GM18526 (cell line): ENCODE results near the gene C20orf204.

Experiments used
- POLR2A ChIP-seq: IDR thresholded peaks from 3 replicates; pipeline ENCODE4 v1.6.1; 2011; ENCODE audit not compliant: insufficient read length; ENCODE audit errors: extremely low read depth

Gene C20orf204

DNA sequence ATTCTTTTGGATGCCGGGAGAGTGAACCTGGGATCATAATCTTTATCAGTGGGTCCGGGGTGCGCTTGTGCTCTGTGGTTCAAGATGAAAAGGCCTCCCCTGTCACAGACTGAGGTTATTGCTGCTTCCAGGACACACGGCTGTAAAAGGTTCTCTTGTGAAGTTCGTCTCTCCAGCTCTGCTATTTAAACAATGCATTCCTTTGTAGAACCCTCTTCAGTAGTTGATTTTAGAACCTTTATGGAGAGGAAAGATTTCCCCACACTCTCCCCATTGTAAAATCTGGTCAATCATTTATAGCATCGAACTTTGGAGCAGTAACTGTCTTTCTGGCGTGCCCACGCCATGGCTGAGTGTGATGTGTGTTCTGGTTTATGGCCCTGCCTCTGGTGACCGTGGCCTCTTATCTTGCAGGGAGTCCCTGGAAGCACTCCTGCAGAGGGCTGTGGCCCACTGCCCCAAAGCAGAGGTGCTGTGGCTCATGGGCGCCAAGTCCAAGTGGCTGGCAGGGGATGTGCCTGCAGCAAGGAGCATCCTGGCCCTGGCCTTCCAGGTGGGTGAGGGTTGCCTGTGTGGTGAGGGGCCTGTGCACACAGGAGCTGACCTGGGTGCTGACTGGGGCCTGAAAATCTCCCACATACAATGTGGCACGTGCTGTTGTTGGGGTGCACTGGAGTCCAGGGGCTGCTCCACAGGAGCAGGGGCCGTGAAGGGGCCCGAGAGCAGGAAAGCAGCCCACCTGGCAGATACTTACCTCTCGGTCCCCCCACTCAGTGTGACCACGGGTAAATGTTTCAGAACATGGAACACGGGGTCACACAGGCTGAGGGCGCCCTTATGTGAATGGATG lies 11.6 kb upstream of the C20orf204 start:
- TF ChIP-seq POLR2A = no peak

- TF ChIP-seq POLR2A = no peak
These were observed 10.7 kb upstream of the C20orf204 start for GRCh38 chr20:64025101-64025825.

- no peak for TF ChIP-seq POLR2A
These were observed 10.1 kb upstream of the C20orf204 start for GRCh38 chr20:64025826-64026412.

GRCh38 chr20:64027981-64028685 lies 7.8 kb upstream of the C20orf204 start:
- no peak for TF ChIP-seq POLR2A

- TF ChIP-seq POLR2A = no peak
These were observed 6.5 kb upstream of the C20orf204 start for GRCh38 chr20:64029293-64030117.

DNA sequence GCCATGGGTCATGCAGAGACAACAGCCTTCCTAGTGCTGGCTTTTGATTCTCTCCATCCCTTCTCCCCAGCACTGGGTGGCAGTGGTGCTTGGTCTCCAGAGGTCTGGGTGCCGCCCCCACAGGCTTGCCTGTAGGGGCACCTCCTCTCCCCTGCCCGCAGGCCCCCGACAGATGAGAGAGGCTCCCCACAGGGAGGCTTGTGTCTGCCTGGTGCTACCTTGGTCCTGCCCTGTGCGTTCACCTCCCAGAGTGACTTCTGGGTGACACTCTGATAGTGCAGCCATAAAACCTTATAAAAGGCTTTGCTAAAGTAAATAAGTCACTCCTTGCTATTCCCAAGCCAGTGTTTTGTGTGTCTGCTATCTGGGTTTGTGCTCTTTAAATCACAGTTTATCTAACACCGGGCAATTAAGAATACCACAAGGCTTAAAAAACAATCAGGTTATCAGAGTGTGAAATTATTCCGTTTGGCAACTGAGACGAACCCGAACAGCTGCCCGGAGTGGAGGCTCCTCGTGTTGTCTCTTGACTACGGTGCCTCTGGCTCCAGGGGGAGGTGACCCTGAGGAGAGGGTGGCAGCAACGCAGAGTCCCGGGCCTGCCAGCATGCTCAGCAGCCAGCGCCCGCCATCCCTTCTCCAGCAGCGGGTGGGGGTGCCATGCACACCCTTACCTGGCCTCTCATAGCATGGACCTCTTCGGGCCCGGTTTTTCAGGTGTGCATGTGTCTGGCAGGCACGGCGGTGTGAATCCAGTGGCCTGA lies 5.4 kb upstream of the C20orf204 start:
- no peak for TF ChIP-seq POLR2A

- TF ChIP-seq POLR2A = no peak
These were observed 4.1 kb upstream of the C20orf204 start for GRCh38 chr20:64031822-64032314.

DNA sequence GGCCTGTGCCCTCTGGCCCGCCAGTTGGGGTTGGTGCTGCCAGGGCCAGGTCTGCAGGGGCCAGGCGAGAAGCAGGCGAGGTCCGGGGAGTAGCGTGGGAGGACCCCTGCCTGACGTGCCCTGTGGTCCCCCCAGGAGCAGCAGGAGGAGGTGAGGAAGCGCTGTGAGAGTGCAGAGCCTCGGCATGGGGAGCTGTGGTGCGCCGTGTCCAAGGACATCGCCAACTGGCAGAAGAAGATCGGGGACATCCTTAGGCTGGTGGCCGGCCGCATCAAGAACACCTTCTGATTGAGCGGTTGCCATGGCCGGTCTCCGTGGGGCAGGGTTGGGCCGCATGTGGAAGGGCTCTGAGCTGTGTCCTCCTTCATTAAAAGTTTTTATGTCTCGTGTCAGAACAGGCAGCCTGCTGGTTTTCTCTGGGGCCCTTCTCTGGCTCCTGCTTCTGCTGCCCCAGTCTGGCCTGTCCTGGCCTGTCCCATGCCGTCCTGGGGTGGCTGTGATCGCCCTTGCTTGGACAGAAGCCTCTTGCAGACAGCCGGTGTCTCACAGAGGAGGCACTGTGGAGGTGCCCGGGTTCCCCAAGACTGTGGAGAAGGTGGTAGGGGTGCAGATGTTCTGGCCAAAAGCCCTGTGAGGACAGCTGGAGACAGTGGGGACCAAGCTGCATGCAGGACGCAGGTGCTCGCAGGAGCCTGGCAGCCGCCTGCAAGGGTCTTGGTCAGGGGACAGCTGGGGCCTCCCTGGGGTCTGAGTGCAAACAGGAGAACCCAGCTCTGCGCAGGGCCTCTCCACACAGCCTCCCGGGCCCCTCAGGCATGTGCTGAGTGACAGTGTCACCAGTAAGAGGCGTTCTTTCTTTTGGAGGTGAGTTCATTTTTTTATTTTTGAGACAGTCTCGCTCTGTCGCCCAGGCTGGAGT lies 3.0 kb upstream of the C20orf204 start:
- no peak for TF ChIP-seq POLR2A

GRCh38 chr20:64033981-64034493 lies 1.9 kb upstream of the C20orf204 start:
- TF ChIP-seq POLR2A = no peak

DNA sequence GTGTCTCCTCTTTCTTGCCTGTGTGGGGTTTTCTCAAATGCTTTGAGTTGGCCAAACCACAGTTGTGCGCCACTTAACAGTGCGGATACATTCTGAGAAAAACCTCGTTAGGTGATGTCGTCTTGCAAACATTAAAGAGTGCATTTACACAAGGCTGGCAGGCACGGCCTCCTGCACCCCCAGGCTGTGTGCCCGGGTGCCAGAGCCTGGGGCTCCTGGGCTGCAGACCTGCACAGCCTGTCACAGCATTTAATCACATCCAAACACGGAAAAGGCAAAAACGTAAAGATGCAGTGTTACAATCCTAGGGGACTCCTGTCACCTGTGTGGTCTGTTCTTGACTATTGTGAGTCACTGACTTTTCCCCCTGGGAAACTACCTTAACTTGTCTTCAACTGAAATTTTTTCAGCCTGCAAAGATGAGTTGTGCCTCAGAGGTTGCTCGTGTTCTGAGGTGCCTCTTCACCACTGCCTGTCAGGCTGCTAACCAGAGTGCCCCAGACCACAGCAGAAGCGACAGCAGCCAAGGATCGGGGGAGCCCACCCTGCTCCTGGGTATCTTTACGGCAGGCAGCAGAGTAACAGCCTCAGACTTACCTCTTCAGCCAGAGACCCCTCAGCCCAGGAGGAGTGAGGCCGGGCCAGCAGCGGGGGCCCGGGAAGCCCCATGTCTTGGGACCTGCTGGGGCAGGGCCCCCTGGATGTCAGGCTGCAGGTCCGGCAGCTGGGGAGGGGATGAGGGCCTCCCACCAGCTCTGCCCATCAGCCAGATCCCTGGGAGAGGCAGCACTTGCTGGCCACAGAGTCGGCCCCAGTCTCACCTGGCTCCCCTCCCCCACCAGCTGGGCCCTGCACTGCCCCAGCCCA lies 683 bp upstream of the C20orf204 start:
- TF ChIP-seq POLR2A = no peak

DNA sequence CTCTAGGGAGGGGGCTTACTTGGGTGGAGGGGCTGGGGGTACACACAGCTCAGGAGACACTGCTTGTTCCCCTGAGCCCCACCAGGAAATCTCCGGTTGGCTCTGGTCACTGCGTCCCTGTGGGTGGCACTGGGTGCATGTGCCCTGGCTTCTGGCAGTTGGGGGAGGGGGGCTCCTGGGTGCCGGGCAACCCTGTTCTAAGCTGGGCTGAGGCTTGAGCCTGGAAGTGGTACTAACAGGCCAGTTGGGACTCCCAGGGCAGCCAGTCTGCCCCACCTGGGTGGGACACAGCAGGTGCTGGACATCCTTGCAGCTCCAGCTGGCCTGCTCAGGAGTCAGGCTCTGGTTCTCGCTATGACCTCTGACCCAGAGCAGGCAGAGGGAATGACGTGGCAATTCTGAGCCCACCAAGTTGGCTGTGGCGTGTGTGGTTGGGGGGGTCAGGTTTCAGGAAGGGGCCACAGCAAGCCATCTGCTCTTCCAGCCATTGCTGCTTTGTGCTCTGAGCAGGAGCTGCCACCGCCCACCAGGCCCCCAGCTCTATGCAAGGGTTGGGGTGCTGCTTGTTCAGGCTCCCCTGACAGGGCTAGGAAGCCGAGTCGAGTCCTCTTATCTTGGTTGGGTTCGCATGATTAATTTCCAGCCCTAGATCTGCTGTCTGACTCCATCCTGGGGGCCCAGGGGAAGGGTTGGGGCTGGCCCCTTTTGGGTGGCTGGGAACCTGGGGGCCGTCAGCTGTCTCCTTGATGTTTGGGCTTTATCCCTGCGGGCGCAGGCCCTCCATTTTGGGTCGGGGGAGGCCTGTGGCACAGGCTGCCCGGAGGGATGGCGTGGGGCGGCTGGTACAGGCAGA lies 590 bp downstream of the C20orf204 start:
- no peak for TF ChIP-seq POLR2A
